ENCODE results near the gene FRMD4B.

DNA sequence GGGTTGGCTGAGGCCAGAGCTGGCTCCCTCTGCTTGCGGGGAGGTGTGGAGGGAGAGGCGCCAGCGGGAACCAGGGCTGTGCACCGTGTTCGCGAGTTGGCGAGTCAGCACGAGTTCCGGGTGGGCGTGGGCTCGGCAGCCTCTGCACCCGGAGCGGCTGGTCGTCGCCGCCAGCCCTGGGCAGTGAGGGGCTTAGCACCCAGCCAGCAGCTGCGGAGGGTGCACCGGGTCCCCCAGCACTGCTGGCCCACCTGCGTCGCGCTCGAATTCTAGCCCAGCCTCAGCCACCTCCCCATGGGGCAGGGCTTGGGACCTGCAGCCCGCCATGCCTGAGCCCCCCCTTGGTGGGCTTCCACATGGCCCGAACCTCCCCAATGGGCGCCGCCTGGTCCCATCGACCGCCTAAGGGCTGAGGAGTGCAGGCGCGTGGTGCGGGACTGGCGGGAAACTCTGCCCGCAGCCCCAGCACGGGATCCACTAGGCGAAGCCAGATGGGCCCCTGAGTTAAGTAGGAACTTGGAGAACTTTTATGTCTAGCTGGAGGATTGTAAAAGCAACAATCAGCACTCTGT lies 125.6 kb downstream of the FRMD4B start:
- TF ChIP-seq, protein P1, sequence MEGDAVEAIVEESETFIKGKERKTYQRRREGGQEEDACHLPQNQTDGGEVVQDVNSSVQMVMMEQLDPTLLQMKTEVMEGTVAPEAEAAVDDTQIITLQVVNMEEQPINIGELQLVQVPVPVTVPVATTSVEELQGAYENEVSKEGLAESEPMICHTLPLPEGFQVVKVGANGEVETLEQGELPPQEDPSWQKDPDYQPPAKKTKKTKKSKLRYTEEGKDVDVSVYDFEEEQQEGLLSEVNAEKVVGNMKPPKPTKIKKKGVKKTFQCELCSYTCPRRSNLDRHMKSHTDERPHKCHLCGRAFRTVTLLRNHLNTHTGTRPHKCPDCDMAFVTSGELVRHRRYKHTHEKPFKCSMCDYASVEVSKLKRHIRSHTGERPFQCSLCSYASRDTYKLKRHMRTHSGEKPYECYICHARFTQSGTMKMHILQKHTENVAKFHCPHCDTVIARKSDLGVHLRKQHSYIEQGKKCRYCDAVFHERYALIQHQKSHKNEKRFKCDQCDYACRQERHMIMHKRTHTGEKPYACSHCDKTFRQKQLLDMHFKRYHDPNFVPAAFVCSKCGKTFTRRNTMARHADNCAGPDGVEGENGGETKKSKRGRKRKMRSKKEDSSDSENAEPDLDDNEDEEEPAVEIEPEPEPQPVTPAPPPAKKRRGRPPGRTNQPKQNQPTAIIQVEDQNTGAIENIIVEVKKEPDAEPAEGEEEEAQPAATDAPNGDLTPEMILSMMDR (IDR thresholded peaks at IDR 0.05), result no peak
- TF ChIP-seq POLR2AphosphoS5 (IDR thresholded peaks at IDR 0.05; ENCODE audit: low read depth, low read length), result no peak
- TF ChIP-seq, protein P2, sequence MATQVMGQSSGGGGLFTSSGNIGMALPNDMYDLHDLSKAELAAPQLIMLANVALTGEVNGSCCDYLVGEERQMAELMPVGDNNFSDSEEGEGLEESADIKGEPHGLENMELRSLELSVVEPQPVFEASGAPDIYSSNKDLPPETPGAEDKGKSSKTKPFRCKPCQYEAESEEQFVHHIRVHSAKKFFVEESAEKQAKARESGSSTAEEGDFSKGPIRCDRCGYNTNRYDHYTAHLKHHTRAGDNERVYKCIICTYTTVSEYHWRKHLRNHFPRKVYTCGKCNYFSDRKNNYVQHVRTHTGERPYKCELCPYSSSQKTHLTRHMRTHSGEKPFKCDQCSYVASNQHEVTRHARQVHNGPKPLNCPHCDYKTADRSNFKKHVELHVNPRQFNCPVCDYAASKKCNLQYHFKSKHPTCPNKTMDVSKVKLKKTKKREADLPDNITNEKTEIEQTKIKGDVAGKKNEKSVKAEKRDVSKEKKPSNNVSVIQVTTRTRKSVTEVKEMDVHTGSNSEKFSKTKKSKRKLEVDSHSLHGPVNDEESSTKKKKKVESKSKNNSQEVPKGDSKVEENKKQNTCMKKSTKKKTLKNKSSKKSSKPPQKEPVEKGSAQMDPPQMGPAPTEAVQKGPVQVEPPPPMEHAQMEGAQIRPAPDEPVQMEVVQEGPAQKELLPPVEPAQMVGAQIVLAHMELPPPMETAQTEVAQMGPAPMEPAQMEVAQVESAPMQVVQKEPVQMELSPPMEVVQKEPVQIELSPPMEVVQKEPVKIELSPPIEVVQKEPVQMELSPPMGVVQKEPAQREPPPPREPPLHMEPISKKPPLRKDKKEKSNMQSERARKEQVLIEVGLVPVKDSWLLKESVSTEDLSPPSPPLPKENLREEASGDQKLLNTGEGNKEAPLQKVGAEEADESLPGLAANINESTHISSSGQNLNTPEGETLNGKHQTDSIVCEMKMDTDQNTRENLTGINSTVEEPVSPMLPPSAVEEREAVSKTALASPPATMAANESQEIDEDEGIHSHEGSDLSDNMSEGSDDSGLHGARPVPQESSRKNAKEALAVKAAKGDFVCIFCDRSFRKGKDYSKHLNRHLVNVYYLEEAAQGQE (IDR thresholded peaks at IDR 0.05; ENCODE audit: insufficient read depth in 1 of 2, low read depth in 2 of 2, low read length in 1 of 2), result no peak
